ENCODE measurements around the gene C1D. TPM values are rescaled to one million over a fixed set of nuclear protein-coding genes. Genes with fewer than 3 reads are reported as not detected.

The C1D gene
- total and polyA plus RNA-seq, 2 experiments from 2014 or later: 29.4 to 55.6 TPM

DNA sequence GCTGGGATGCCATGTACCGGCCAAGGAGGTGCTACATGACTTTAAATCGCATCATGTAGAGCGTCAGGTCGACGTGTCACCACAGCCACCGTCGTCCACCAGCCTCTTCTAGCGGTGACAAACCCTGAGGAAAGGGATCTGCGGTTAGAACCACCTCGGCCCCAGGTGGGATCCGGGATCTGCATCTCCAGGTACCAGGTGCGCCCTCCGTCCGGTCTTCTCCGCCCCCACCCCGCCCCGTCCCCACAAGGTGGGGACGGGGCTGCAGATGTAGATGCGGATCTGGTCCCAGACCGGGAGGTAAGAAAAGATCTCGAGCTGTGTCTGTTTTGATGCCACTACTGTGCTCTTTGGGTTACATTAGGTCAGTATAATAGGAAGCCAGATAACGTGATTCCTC lies 38.4 kb downstream of the C1D start:
- no peaks in the 10 kb centered on the region for H3K36me3 ChIP-seq (replicated peaks; ENCODE audit: insufficient read depth, low read depth)
- no peaks in the 10 kb centered on the region for H3K27me3 ChIP-seq
- H2AFZ ChIP-seq: no peak overlapping the region
- H4K20me1 ChIP-seq (ENCODE audit: insufficient read depth, poor library complexity, severe bottlenecking): no peaks in the 10 kb centered on the region
- WGBS (ENCODE audit: low lambda C conversion rate, missing lambda C conversion rate): 96% methylated on average over 22 of the region's 22 CpGs
- H3K27ac ChIP-seq: no peak overlapping the region
- H3K4me1 ChIP-seq (ENCODE audit: insufficient read depth): no peaks in the 10 kb centered on the region
- H3K9me3 ChIP-seq (ENCODE audit: low read depth): no peaks in the 10 kb centered on the region
- H3K79me2 ChIP-seq: no peaks in the 10 kb centered on the region
- TF ChIP-seq, protein P1, sequence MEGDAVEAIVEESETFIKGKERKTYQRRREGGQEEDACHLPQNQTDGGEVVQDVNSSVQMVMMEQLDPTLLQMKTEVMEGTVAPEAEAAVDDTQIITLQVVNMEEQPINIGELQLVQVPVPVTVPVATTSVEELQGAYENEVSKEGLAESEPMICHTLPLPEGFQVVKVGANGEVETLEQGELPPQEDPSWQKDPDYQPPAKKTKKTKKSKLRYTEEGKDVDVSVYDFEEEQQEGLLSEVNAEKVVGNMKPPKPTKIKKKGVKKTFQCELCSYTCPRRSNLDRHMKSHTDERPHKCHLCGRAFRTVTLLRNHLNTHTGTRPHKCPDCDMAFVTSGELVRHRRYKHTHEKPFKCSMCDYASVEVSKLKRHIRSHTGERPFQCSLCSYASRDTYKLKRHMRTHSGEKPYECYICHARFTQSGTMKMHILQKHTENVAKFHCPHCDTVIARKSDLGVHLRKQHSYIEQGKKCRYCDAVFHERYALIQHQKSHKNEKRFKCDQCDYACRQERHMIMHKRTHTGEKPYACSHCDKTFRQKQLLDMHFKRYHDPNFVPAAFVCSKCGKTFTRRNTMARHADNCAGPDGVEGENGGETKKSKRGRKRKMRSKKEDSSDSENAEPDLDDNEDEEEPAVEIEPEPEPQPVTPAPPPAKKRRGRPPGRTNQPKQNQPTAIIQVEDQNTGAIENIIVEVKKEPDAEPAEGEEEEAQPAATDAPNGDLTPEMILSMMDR (IDR thresholded peaks at IDR 0.05; ENCODE audit: poor library complexity): no peak
- TF ChIP-seq EZH2phosphoT487 (IDR thresholded peaks at IDR 0.05; ENCODE audit: low read depth, severe bottlenecking, unreplicated experiment) (no peak), EZH2 (IDR thresholded peaks at IDR 0.05; ENCODE audit: borderline replicate concordance) (no peak)
- H3K9me2 ChIP-seq (replicated peaks; ENCODE audit: insufficient read depth): no peaks in the 10 kb centered on the region
- H3K4me2 ChIP-seq: no peak overlapping the region
- no peak for DNase-seq (ENCODE audit: low spot score)
- no peak overlapping the region for H3K4me3 ChIP-seq

GRCh38 chr2:68023904-68024303 lies 38.9 kb downstream of the C1D start:
- no peak for TF ChIP-seq EZH2 (IDR thresholded peaks at IDR 0.05; ENCODE audit: borderline replicate concordance)
- TF ChIP-seq, protein P1 (IDR thresholded peaks at IDR 0.05; ENCODE audit: poor library complexity): no peak
- TF ChIP-seq EZH2phosphoT487 (IDR thresholded peaks at IDR 0.05; ENCODE audit: low read depth, severe bottlenecking, unreplicated experiment): no peak
- Histone ChIP-seq H3K27ac (no peak overlapping the region), H3K9me3 (ENCODE audit: low read depth) (no peaks in the 10 kb centered on the region), H3K79me2 (no peaks in the 10 kb centered on the region), H2AFZ (no peak overlapping the region), H3K27me3 (no peaks in the 10 kb centered on the region), H3K4me2 (no peak overlapping the region), H3K4me3 (no peak overlapping the region), H3K9me2 (replicated peaks; ENCODE audit: insufficient read depth) (no peaks in the 10 kb centered on the region), H4K20me1 (ENCODE audit: insufficient read depth, poor library complexity, severe bottlenecking) (no peaks in the 10 kb centered on the region), H3K4me1 (ENCODE audit: insufficient read depth) (no peaks in the 10 kb centered on the region), H3K36me3 (replicated peaks; ENCODE audit: insufficient read depth, low read depth) (no peaks in the 10 kb centered on the region)
- WGBS (ENCODE audit: low lambda C conversion rate, missing lambda C conversion rate): 97% methylated on average over 16 of the region's 16 CpGs
- no peak for DNase-seq (ENCODE audit: low spot score)

DNA sequence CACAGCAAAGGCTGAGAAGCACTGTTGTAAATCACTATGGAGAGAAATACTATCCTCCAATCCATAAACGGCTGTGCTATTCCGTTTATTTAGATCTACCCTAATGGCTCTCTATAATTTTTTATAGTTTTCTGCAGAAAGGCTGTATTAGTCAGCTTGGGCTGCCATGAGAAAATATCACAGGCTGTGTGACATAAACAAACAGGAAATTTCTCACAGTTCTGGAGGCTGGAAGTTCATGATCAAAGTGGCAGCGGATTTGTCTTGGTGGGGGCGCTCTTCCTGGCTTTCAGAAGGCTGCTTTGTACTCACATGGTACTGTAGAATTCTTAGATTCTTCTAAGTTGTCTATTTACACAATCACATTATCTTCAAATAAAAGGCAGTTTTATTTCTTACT lies 44.1 kb downstream of the C1D start:
- Histone ChIP-seq H4K20me1 (ENCODE audit: insufficient read depth, poor library complexity, severe bottlenecking) (no peaks in the 10 kb centered on the region), H2AFZ (no peak overlapping the region), H3K4me2 (no peak overlapping the region), H3K36me3 (replicated peaks; ENCODE audit: insufficient read depth, low read depth) (no peaks in the 10 kb centered on the region), H3K27ac (no peak overlapping the region), H3K27me3 (no peaks in the 10 kb centered on the region), H3K79me2 (no peaks in the 10 kb centered on the region), H3K9me3 (ENCODE audit: low read depth) (no peaks in the 10 kb centered on the region), H3K4me3 (no peak overlapping the region), H3K9me2 (replicated peaks; ENCODE audit: insufficient read depth) (no peaks in the 10 kb centered on the region), H3K4me1 (ENCODE audit: insufficient read depth) (no peaks in the 10 kb centered on the region)
- no peak for DNase-seq (ENCODE audit: low spot score)
- WGBS (ENCODE audit: low lambda C conversion rate, missing lambda C conversion rate): 76% methylated on average over 4 of the region's 4 CpGs
- TF ChIP-seq, protein P1 (IDR thresholded peaks at IDR 0.05; ENCODE audit: poor library complexity): no peak
- TF ChIP-seq EZH2 (IDR thresholded peaks at IDR 0.05; ENCODE audit: borderline replicate concordance) (no peak), EZH2phosphoT487 (IDR thresholded peaks at IDR 0.05; ENCODE audit: low read depth, severe bottlenecking, unreplicated experiment) (no peak)

- DNase-seq (ENCODE audit: low spot score): no peak
- Histone ChIP-seq H3K27me3 (no peaks in the 10 kb centered on the region), H3K4me1 (ENCODE audit: insufficient read depth) (no peaks in the 10 kb centered on the region), H3K4me2 (no peak overlapping the region), H2AFZ (no peak overlapping the region), H4K20me1 (ENCODE audit: insufficient read depth, poor library complexity, severe bottlenecking) (no peaks in the 10 kb centered on the region), H3K9me2 (replicated peaks; ENCODE audit: insufficient read depth) (no peaks in the 10 kb centered on the region), H3K9me3 (ENCODE audit: low read depth) (no peaks in the 10 kb centered on the region), H3K27ac (no peak overlapping the region), H3K4me3 (no peak overlapping the region), H3K36me3 (replicated peaks; ENCODE audit: insufficient read depth, low read depth) (no peaks in the 10 kb centered on the region), H3K79me2 (no peaks in the 10 kb centered on the region)
- TF ChIP-seq EZH2phosphoT487 (IDR thresholded peaks at IDR 0.05; ENCODE audit: low read depth, severe bottlenecking, unreplicated experiment) (no peak), EZH2 (IDR thresholded peaks at IDR 0.05; ENCODE audit: borderline replicate concordance) (no peak)
- TF ChIP-seq, protein P1 (IDR thresholded peaks at IDR 0.05; ENCODE audit: poor library complexity): no peak
- WGBS (ENCODE audit: low lambda C conversion rate, missing lambda C conversion rate): 91% methylated on average over 5 of the region's 5 CpGs
Observed at GRCh38 chr2:68009526-68009925, 53.3 kb downstream of the C1D start.

Measured in hepatocyte (in vitro differentiated cells).